ENCODE results near the gene ORC3. TPM values are rescaled to one million over a fixed set of nuclear protein-coding genes. Genes with fewer than 3 reads are reported as not detected.

Gene ORC3
- total RNA-seq, 1 experiment from 2014 or later = 52.9 TPM

GRCh38 chr6:87661503-87661902 lies 71.6 kb downstream of the ORC3 start:
- Histone ChIP-seq H3T11ph (ENCODE audit: low read length) (no peak overlapping the region), H3K23ac (ENCODE audit: insufficient read length, low read depth, low read length) (no peak overlapping the region), H4K20me1 (ENCODE audit: control insufficient read depth, insufficient read depth, insufficient read length) (no peaks in the 10 kb centered on the region), H3K27me3 (ENCODE audit: insufficient read depth, low read length) (no peaks in the 10 kb centered on the region), H3K56ac (ENCODE audit: insufficient read length, low read depth, low read length) (no peak overlapping the region), H2BK5ac (ENCODE audit: insufficient read length, low read length) (no peak overlapping the region), H3K4me1 (ENCODE audit: insufficient read depth, low read length) (no peaks in the 10 kb centered on the region), H3K27ac (ENCODE audit: insufficient read length, low read depth, low read length) (no peak overlapping the region), H3K14ac (ENCODE audit: insufficient read depth, low read length) (no peak overlapping the region), H2BK20ac (ENCODE audit: low read depth, low read length, poor library complexity, severe bottlenecking) (no peak overlapping the region), H4K5ac (ENCODE audit: insufficient read length, low read depth, low read length) (no peak overlapping the region), H3K9me3 (ENCODE audit: control insufficient read depth, low read depth, low read length) (no peaks in the 10 kb centered on the region), H4K91ac (ENCODE audit: insufficient read length, low read depth, low read length) (no peak overlapping the region), H2BK15ac (ENCODE audit: low read depth, low read length) (no peak overlapping the region), H2AK5ac (ENCODE audit: insufficient read length, low read length) (no peak overlapping the region), H2BK120ac (ENCODE audit: low read depth, low read length, poor library complexity, severe bottlenecking) (no peak overlapping the region), H4K8ac (replicated peaks; ENCODE audit: insufficient read length, low read depth, low read length) (no peak overlapping the region), H3K23me2 (ENCODE audit: insufficient read length, low read depth, low read length, poor library complexity, severe bottlenecking) (no peaks in the 10 kb centered on the region), H3K18ac (ENCODE audit: insufficient read length, low read depth, low read length) (no peak overlapping the region), H3K79me2 (ENCODE audit: insufficient read depth, low read length) (no peaks in the 10 kb centered on the region), H3K79me1 (ENCODE audit: insufficient read depth, low read depth, low read length, poor library complexity, severe bottlenecking) (no peaks in the 10 kb centered on the region), H2BK12ac (ENCODE audit: insufficient read length, low read depth, low read length) (no peak overlapping the region), H3K4ac (ENCODE audit: low read depth, low read length) (no peak overlapping the region), H3K4me2 (ENCODE audit: insufficient read depth, insufficient read length, low read length) (no peak overlapping the region), H3K9ac (ENCODE audit: extremely low read depth, insufficient read length, low read length) (no peak overlapping the region), H2AFZ (ENCODE audit: low read length) (no peak overlapping the region)
- no peaks in the 10 kb centered on the region for H3K4me1 Mint-ChIP-seq
- H3K27me3 Mint-ChIP-seq (ENCODE audit: low read depth) = no peaks in the 10 kb centered on the region; the same call in 1 of the 2 replicates
- no CpG with 5 or more reads among the region's 1 CpG for WGBS (ENCODE audit: extremely low coverage, insufficient read length, low lambda C conversion rate)
- no peak overlapping the region for H3K4me3 Mint-ChIP-seq
- TF ChIP-seq, protein P1, sequence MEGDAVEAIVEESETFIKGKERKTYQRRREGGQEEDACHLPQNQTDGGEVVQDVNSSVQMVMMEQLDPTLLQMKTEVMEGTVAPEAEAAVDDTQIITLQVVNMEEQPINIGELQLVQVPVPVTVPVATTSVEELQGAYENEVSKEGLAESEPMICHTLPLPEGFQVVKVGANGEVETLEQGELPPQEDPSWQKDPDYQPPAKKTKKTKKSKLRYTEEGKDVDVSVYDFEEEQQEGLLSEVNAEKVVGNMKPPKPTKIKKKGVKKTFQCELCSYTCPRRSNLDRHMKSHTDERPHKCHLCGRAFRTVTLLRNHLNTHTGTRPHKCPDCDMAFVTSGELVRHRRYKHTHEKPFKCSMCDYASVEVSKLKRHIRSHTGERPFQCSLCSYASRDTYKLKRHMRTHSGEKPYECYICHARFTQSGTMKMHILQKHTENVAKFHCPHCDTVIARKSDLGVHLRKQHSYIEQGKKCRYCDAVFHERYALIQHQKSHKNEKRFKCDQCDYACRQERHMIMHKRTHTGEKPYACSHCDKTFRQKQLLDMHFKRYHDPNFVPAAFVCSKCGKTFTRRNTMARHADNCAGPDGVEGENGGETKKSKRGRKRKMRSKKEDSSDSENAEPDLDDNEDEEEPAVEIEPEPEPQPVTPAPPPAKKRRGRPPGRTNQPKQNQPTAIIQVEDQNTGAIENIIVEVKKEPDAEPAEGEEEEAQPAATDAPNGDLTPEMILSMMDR (conservative IDR thresholded peaks at IDR 0.05) = no peak
- H3K36me3 Mint-ChIP-seq (ENCODE audit: insufficient read depth in 1 of 3, low read depth in 3 of 3) = peaks cover 22 to 67% (median 61%) of the 10 kb centered on the region in 3 experiments
- no peak overlapping the region for H3K27ac Mint-ChIP-seq
- DNase-seq = no peak
- H3K9me3 Mint-ChIP-seq = no peaks in the 10 kb centered on the region
